Neural crest cell (in vitro differentiated cells): Measurements from ENCODE around the gene KCNJ4. TPM values are rescaled to one million over a fixed set of nuclear protein-coding genes. Genes with fewer than 3 reads are reported as not detected.

Source experiments
- DNase-seq: peaks from one replicate; pipeline ENCODE4 v3.0.0; 2021; ENCODE audit warnings: low read depth, mixed read lengths, low spot score
- H3K27ac Mint-ChIP-seq: one replicate; pipeline ENCODE4 v1.8.0; 2021; ENCODE audit warnings: mild to moderate bottlenecking, mixed read lengths; ENCODE audit not compliant: unreplicated experiment
- H3K27me3 Mint-ChIP-seq: 2 replicates; pipeline ENCODE4 v1.8.0; 2021; ENCODE audit warnings: low read depth, mild to moderate bottlenecking, mixed read lengths
- H3K36me3 Mint-ChIP-seq: 2 replicates; pipeline ENCODE4 v1.8.0; 2021; ENCODE audit warnings: low read depth, mild to moderate bottlenecking, mixed read lengths
- H3K4me1 Mint-ChIP-seq: 2 replicates; pipeline ENCODE4 v1.8.0; 2021; ENCODE audit warnings: mixed read lengths
- H3K4me3 Mint-ChIP-seq: one replicate; pipeline ENCODE4 v1.8.0; 2021; ENCODE audit warnings: mild to moderate bottlenecking, mixed read lengths
- H3K9me3 Mint-ChIP-seq: 2 replicates; pipeline ENCODE4 v1.8.0; 2021; ENCODE audit warnings: mixed read lengths
- CTCF ChIP-seq: fragments of 200-600 bp; sonication (generic); conservative IDR thresholded peaks from 2 replicates; pipeline ENCODE4 v1.5.0; 2021; ENCODE audit warnings: antibody characterized with exemption, mild to moderate bottlenecking
- total RNA-seq: library from RNA; stranded (reverse); gene quantifications from 2 replicates; pipeline ENCODE4 v1.2.1, GENCODE V29; 2021

Gene KCNJ4
- total RNA-seq, 1 donor from 2014 or later, result 4.4 TPM

- peak overlapping the region; percentile 74 for H3K4me3 Mint-ChIP-seq
- no peak for TF ChIP-seq CTCF
- H3K9me3 Mint-ChIP-seq, result no peaks in the 10 kb centered on the region
- H3K27ac Mint-ChIP-seq, result no peak overlapping the region
- no peak for DNase-seq
- H3K36me3 Mint-ChIP-seq, result no peaks in the 10 kb centered on the region
- peaks cover 67% of the 10 kb centered on the region for H3K27me3 Mint-ChIP-seq
- peaks cover 20% of the 10 kb centered on the region for H3K4me1 Mint-ChIP-seq
Observed at GRCh38 chr22:38454353-38455075, 485 bp downstream of the KCNJ4 start.

GRCh38 chr22:38453996-38454352, 1.0 kb downstream of the KCNJ4 start:
- TF ChIP-seq CTCF, result no peak
- Mint-ChIP-seq H3K27ac (no peak overlapping the region), H3K4me1 (peaks cover 20% of the 10 kb centered on the region), H3K27me3 (peaks cover 63% of the 10 kb centered on the region), H3K36me3 (no peaks in the 10 kb centered on the region), H3K4me3 (peak overlapping the region; percentile 74), H3K9me3 (no peaks in the 10 kb centered on the region)
- DNase-seq, result no peak

- TF ChIP-seq CTCF, result no peak
- H3K27me3 Mint-ChIP-seq, result peaks cover 60% of the 10 kb centered on the region
- H3K36me3 Mint-ChIP-seq, result no peaks in the 10 kb centered on the region
- H3K27ac Mint-ChIP-seq, result no peak overlapping the region
- H3K4me3 Mint-ChIP-seq, result peak overlapping the region; percentile 74
- DNase-seq, result no peak
- H3K4me1 Mint-ChIP-seq, result peaks cover 20% of the 10 kb centered on the region
- H3K9me3 Mint-ChIP-seq, result no peaks in the 10 kb centered on the region
Observed at GRCh38 chr22:38453066-38453672, 1.8 kb downstream of the KCNJ4 start.

- Mint-ChIP-seq H3K9me3 (no peaks in the 10 kb centered on the region), H3K4me1 (peaks cover 20% of the 10 kb centered on the region), H3K27me3 (peaks cover 57% of the 10 kb centered on the region), H3K4me3 (peak overlapping the region; percentile 74), H3K27ac (no peak overlapping the region), H3K36me3 (no peaks in the 10 kb centered on the region)
- no peak for TF ChIP-seq CTCF
- DNase-seq, result no peak
Observed at GRCh38 chr22:38452373-38453065, 2.5 kb downstream of the KCNJ4 start.

- Mint-ChIP-seq H3K36me3 (no peaks in the 10 kb centered on the region), H3K27ac (no peak overlapping the region), H3K4me1 (peaks cover 17% of the 10 kb centered on the region), H3K4me3 (peak overlapping the region; percentile 62), H3K27me3 (peaks cover 50% of the 10 kb centered on the region), H3K9me3 (no peaks in the 10 kb centered on the region)
- no peak for TF ChIP-seq CTCF
- no peak for DNase-seq
Observed at GRCh38 chr22:38451864-38452263, 3.1 kb downstream of the KCNJ4 start.
